GM23338 (cell line): Measurements from ENCODE around the gene SACM1L. TPM values are rescaled to one million over a fixed set of nuclear protein-coding genes. Genes with fewer than 3 reads are reported as not detected.

Experiments
- ATAC-seq: fragments of 200-7000 bp; cut with Tn5 transposase; 3 replicates; pipeline ENCODE4 v1.9.1; 2020
- DNase-seq: peaks from one replicate; pipeline ENCODE4 v3.0.0-alpha.2; 2015; ENCODE audit warnings: low spot score
- H2AFZ ChIP-seq: fragments of 200-600 bp; sonication (generic); 2 replicates; pipeline ENCODE4 v1.8.0; 2016; ENCODE audit warnings: antibody characterized with exemption, mild to moderate bottlenecking, moderate library complexity
- H3F3A ChIP-seq: fragments of 200-600 bp; sonication (generic); replicated peaks from 2 replicates; pipeline ENCODE4 v1.8.0; 2017; ENCODE audit warnings: antibody characterized with exemption, mixed run types, low read depth
- H3K27ac ChIP-seq: fragments of 200-600 bp; sonication (generic); 2 replicates; pipeline ENCODE4 v1.6.1; 2016; ENCODE audit warnings: low read depth
- H3K27me3 ChIP-seq: fragments of 200-600 bp; sonication (generic); 2 replicates; pipeline ENCODE4 v1.8.0; 2016; ENCODE audit warnings: mild to moderate bottlenecking, mixed run types, moderate library complexity; ENCODE audit not compliant: insufficient read depth
- H3K36me3 ChIP-seq: fragments of 200-600 bp; sonication (generic); 2 replicates; pipeline ENCODE4 v1.8.0; 2016; ENCODE audit warnings: mild to moderate bottlenecking; ENCODE audit not compliant: insufficient read depth
- H3K4me1 ChIP-seq: fragments of 200-600 bp; sonication (generic); 2 replicates; pipeline ENCODE4 v1.8.0; 2016; ENCODE audit warnings: mild to moderate bottlenecking, moderate library complexity; ENCODE audit not compliant: insufficient read depth
- H3K4me2 ChIP-seq: fragments of 200-600 bp; sonication (generic); 2 replicates; pipeline ENCODE4 v1.7.1; 2017; ENCODE audit warnings: mixed run types
- H3K4me3 ChIP-seq: fragments of 200-600 bp; sonication (generic); 2 replicates; pipeline ENCODE4 v1.6.1; 2016; ENCODE audit warnings: mixed run types
- H3K79me2 ChIP-seq: fragments of 200-600 bp; sonication (generic); replicated peaks from 2 replicates; pipeline ENCODE4 v1.8.0; 2017; ENCODE audit warnings: mild to moderate bottlenecking; ENCODE audit not compliant: insufficient read depth
- H3K9me2 ChIP-seq: fragments of 200-600 bp; sonication (generic); 2 replicates; pipeline ENCODE4 v1.8.0; 2017; ENCODE audit not compliant: insufficient read depth
- H4K20me1 ChIP-seq: fragments of 200-600 bp; sonication (generic); replicated peaks from 2 replicates; pipeline ENCODE4 v1.8.0; 2017; ENCODE audit warnings: mild to moderate bottlenecking; ENCODE audit not compliant: insufficient read depth
- H3K27ac Mint-ChIP-seq: 2 replicates; pipeline ENCODE4 v1.8.0; 2020; ENCODE audit warnings: inconsistent platforms, mild to moderate bottlenecking, moderate library complexity, mixed read lengths
- H3K27me3 Mint-ChIP-seq: 3 replicates; pipeline ENCODE4 v1.8.0; 2022; ENCODE audit warnings: low read depth, mild to moderate bottlenecking, moderate library complexity, mixed read lengths, inconsistent platforms; ENCODE audit not compliant: insufficient read depth, poor library complexity
- H3K36me3 Mint-ChIP-seq: 3 replicates; pipeline ENCODE4 v1.8.0; 2021; ENCODE audit warnings: low read depth, mild to moderate bottlenecking, inconsistent platforms, moderate library complexity, mixed read lengths
- H3K4me1 Mint-ChIP-seq: 3 replicates; pipeline ENCODE4 v1.8.0; 2020; ENCODE audit warnings: mild to moderate bottlenecking, inconsistent platforms, mixed read lengths
- H3K4me3 Mint-ChIP-seq: 3 replicates; pipeline ENCODE4 v1.8.0; 2021; ENCODE audit warnings: moderate library complexity, mild to moderate bottlenecking, inconsistent platforms, mixed read lengths
- H3K9me3 Mint-ChIP-seq: 3 replicates; pipeline ENCODE4 v1.8.0; 2020; ENCODE audit warnings: moderate library complexity, mild to moderate bottlenecking, inconsistent platforms, mixed read lengths
- CREB1 ChIP-seq: fragments of 250-450 bp; sonication (Bioruptor Pico); IDR thresholded peaks from 2 replicates; pipeline ENCODE4 v1.5.0; 2020; ENCODE audit warnings: low read depth, mild to moderate bottlenecking, moderate library complexity
- ETS1 ChIP-seq: IDR thresholded peaks from 2 replicates; pipeline ENCODE4 v1.6.1; 2016; ENCODE audit warnings: antibody characterized with exemption
- JUNB ChIP-seq: IDR thresholded peaks from one replicate; pipeline ENCODE4 v1.6.1; 2016; ENCODE audit warnings: antibody characterized with exemption; ENCODE audit not compliant: unreplicated experiment
- NANOG ChIP-seq: IDR thresholded peaks from 2 replicates; pipeline ENCODE4 v1.6.1; 2016; ENCODE audit warnings: antibody characterized with exemption, borderline replicate concordance
- POLR2AphosphoS5 ChIP-seq: IDR thresholded peaks from 2 replicates; pipeline ENCODE4 v1.6.1; 2016; ENCODE audit warnings: antibody characterized with exemption, low read depth
- STAT1 ChIP-seq: IDR thresholded peaks from one replicate; pipeline ENCODE4 v1.6.1; 2016; ENCODE audit warnings: antibody characterized with exemption; ENCODE audit not compliant: unreplicated experiment
- ZNF331 ChIP-seq: fragments of 250-450 bp; sonication (Bioruptor Pico); IDR thresholded peaks from 2 replicates; pipeline ENCODE4 v1.5.0; 2020; ENCODE audit warnings: low read depth, mild to moderate bottlenecking, moderate library complexity
- polyA plus RNA-seq: library from polyadenylated mRNA; unstranded; fragments of >200 nt; fragmentation: Nextera tagmentation; extraction: Ambion mirVana; gene quantifications from 2 replicates; pipeline ENCODE4 v1.2.1, GENCODE V29; 2016
- total RNA-seq: library from RNA; depleted of rRNA; stranded (reverse); fragments of >200 nt; shearing (Covaris generic); gene quantifications from 2 replicates; pipeline ENCODE4 v1.2.3, GENCODE V29; 2014
- TF ChIP-seq, protein P1 (sequence below): fragments of 250-450 bp; sonication (Bioruptor Pico); IDR thresholded peaks from 2 replicates; pipeline ENCODE4 v1.5.0; 2020; ENCODE audit warnings: mild to moderate bottlenecking, moderate library complexity
- TF ChIP-seq, protein P2 (sequence below): IDR thresholded peaks from one replicate; pipeline ENCODE4 v1.6.1; 2018; ENCODE audit warnings: antibody characterized with exemption; ENCODE audit not compliant: unreplicated experiment

The SACM1L gene
- total and polyA plus RNA-seq, 2 experiments from 2014 or later = 43.5 to 97.8 TPM

GRCh38 chr3:45786801-45787495 lies 97.8 kb downstream of the SACM1L start:
- Histone ChIP-seq H3K4me2 (no peak overlapping the region), H3K79me2 (no peaks in the 10 kb centered on the region), H4K20me1 (no peaks in the 10 kb centered on the region), H3K9me2 (0 out of 2 replicates have a peak, but pooled peaks cover 12% of the 10 kb centered on the region), H3K4me1 (peaks cover 5% of the 10 kb centered on the region), H3F3A (no peaks in the 10 kb centered on the region), H3K36me3 (no peaks in the 10 kb centered on the region), H2AFZ (no peak overlapping the region), H3K4me3 (no peak overlapping the region), H3K27ac (no peak overlapping the region), H3K27me3 (no peaks in the 10 kb centered on the region)
- H3K36me3 Mint-ChIP-seq = peaks cover 8% of the 10 kb centered on the region; the same call in 2 of the 3 replicates
- DNase-seq = no peak
- TF ChIP-seq, protein P1, sequence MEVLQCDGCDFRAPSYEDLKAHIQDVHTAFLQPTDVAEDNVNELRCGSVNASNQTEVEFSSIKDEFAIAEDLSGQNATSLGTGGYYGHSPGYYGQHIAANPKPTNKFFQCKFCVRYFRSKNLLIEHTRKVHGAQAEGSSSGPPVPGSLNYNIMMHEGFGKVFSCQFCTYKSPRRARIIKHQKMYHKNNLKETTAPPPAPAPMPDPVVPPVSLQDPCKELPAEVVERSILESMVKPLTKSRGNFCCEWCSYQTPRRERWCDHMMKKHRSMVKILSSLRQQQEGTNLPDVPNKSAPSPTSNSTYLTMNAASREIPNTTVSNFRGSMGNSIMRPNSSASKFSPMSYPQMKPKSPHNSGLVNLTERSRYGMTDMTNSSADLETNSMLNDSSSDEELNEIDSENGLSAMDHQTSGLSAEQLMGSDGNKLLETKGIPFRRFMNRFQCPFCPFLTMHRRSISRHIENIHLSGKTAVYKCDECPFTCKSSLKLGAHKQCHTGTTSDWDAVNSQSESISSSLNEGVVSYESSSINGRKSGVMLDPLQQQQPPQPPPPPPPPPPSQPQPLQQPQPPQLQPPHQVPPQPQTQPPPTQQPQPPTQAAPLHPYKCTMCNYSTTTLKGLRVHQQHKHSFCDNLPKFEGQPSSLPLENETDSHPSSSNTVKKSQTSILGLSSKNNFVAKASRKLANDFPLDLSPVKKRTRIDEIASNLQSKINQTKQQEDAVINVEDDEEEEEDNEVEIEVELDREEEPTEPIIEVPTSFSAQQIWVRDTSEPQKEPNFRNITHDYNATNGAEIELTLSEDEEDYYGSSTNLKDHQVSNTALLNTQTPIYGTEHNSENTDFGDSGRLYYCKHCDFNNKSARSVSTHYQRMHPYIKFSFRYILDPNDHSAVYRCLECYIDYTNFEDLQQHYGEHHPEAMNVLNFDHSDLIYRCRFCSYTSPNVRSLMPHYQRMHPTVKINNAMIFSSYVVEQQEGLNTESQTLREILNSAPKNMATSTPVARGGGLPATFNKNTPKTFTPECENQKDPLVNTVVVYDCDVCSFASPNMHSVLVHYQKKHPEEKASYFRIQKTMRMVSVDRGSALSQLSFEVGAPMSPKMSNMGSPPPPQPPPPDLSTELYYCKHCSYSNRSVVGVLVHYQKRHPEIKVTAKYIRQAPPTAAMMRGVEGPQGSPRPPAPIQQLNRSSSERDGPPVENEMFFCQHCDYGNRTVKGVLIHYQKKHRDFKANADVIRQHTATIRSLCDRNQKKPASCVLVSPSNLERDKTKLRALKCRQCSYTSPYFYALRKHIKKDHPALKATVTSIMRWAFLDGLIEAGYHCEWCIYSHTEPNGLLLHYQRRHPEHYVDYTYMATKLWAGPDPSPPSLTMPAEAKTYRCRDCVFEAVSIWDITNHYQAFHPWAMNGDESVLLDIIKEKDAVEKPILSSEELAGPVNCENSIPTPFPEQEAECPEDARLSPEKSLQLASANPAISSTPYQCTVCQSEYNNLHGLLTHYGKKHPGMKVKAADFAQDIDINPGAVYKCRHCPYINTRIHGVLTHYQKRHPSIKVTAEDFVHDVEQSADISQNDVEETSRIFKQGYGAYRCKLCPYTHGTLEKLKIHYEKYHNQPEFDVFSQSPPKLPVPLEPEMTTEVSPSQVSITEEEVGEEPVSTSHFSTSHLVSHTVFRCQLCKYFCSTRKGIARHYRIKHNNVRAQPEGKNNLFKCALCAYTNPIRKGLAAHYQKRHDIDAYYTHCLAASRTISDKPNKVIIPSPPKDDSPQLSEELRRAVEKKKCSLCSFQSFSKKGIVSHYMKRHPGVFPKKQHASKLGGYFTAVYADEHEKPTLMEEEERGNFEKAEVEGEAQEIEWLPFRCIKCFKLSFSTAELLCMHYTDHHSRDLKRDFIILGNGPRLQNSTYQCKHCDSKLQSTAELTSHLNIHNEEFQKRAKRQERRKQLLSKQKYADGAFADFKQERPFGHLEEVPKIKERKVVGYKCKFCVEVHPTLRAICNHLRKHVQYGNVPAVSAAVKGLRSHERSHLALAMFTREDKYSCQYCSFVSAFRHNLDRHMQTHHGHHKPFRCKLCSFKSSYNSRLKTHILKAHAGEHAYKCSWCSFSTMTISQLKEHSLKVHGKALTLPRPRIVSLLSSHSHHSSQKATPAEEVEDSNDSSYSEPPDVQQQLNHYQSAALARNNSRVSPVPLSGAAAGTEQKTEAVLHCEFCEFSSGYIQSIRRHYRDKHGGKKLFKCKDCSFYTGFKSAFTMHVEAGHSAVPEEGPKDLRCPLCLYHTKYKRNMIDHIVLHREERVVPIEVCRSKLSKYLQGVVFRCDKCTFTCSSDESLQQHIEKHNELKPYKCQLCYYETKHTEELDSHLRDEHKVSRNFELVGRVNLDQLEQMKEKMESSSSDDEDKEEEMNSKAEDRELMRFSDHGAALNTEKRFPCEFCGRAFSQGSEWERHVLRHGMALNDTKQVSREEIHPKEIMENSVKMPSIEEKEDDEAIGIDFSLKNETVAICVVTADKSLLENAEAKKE (CRISPR knock-in tag) = no peak
- TF ChIP-seq STAT1 (no peak), NANOG (no peak), CREB1 (CRISPR knock-in tag) (no peak), JUNB (no peak), POLR2AphosphoS5 (no peak), ETS1 (no peak), ZNF331 (CRISPR knock-in tag) (no peak)
- TF ChIP-seq, protein P2, sequence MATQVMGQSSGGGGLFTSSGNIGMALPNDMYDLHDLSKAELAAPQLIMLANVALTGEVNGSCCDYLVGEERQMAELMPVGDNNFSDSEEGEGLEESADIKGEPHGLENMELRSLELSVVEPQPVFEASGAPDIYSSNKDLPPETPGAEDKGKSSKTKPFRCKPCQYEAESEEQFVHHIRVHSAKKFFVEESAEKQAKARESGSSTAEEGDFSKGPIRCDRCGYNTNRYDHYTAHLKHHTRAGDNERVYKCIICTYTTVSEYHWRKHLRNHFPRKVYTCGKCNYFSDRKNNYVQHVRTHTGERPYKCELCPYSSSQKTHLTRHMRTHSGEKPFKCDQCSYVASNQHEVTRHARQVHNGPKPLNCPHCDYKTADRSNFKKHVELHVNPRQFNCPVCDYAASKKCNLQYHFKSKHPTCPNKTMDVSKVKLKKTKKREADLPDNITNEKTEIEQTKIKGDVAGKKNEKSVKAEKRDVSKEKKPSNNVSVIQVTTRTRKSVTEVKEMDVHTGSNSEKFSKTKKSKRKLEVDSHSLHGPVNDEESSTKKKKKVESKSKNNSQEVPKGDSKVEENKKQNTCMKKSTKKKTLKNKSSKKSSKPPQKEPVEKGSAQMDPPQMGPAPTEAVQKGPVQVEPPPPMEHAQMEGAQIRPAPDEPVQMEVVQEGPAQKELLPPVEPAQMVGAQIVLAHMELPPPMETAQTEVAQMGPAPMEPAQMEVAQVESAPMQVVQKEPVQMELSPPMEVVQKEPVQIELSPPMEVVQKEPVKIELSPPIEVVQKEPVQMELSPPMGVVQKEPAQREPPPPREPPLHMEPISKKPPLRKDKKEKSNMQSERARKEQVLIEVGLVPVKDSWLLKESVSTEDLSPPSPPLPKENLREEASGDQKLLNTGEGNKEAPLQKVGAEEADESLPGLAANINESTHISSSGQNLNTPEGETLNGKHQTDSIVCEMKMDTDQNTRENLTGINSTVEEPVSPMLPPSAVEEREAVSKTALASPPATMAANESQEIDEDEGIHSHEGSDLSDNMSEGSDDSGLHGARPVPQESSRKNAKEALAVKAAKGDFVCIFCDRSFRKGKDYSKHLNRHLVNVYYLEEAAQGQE = no peak
- peaks cover 22% of the 10 kb centered on the region; the same call in 2 of the 3 replicates for H3K9me3 Mint-ChIP-seq
- no peak for ATAC-seq
- H3K27me3 Mint-ChIP-seq = no peaks in the 10 kb centered on the region
- no peak overlapping the region for H3K27ac Mint-ChIP-seq
- no peak overlapping the region for H3K4me3 Mint-ChIP-seq
- H3K4me1 Mint-ChIP-seq = peaks cover 5% of the 10 kb centered on the region
